HCT116 (cell line): Measurements from ENCODE around the gene DYNLT3. TPM values are rescaled to one million over a fixed set of nuclear protein-coding genes. Genes with fewer than 3 reads are reported as not detected.

ENCODE experiments used
- ATAC-seq: fragments of 200-7000 bp; cut with Tn5 transposase; 2 replicates; pipeline ENCODE4 v1.9.1; 2020; ENCODE audit warnings: mild to moderate bottlenecking, moderate library complexity
- BruUV-seq: library from RNA; stranded (reverse); fragments of 400-500 nt; replicated peaks from 2 replicates; lab custom pipeline; 2021; lab: Mats Ljungman, UMichigan
- CTCF ChIA-PET: fragments of 300-600 bp; sonication (Branson Sonifier 250); formaldehyde crosslinking; loops from one replicate; lab custom pipeline; 2021; ENCODE audit warnings: antibody characterized with exemption; lab: Charles Lee
- POLR2A ChIA-PET: fragments of 300-600, 350-600 bp; sonication (Branson Sonifier 250); formaldehyde crosslinking; loops from one replicate; lab custom pipeline; 2021; ENCODE audit warnings: antibody characterized with exemption; lab: Charles Lee
- RAD21 ChIA-PET, 2 experiments: fragments of 300-600 bp; sonication (Branson Sonifier 250); formaldehyde crosslinking; loops; one replicate each; lab custom pipeline; 2023; ENCODE audit warnings: low total read pairs in 2 of 2; ENCODE audit not compliant: uncharacterized antibody in 2 of 2, unreplicated experiment in 2 of 2, low non-redundant PET in 1 of 2; lab: Charles Lee
- DNase-seq: peaks from one replicate; pipeline ENCODE4 v3.0.0-alpha.2; 2010; ENCODE audit warnings: low read depth, low spot score
- H2AFZ ChIP-seq: fragments of 200-600 bp; shearing (Covaris generic), sonication (generic); 2 replicates; pipeline ENCODE4 v1.6.1; 2017; ENCODE audit warnings: low read depth, mixed run types, mixed read lengths, antibody characterized with exemption, low read length; ENCODE audit not compliant: poor library complexity, severe bottlenecking
- H3K27ac ChIP-seq: 2 replicates; pipeline ENCODE4 v1.5.1; 2012; ENCODE audit warnings: low read depth, low read length
- H3K27me3 ChIP-seq: fragments of 200-600 bp; sonication (generic); 2 replicates; pipeline ENCODE4 v1.6.1; 2016; ENCODE audit warnings: mixed run types, low read length, mixed read lengths; ENCODE audit not compliant: insufficient read depth
- H3K36me3 ChIP-seq, 2 experiments: fragments of 200-500 bp in 1 of 2; fragments of 200-600 bp in 1 of 2; sonication (Bioruptor generic) in 1 of 2; sonication (generic) in 1 of 2; 2 replicates each; pipeline versions ENCODE4 v1.5.1 to v1.6.1; 2014 to 2016; ENCODE audit warnings: low read length in 2 of 2, inconsistent platforms in 1 of 2, mixed read lengths in 1 of 2, mixed run types in 1 of 2; ENCODE audit not compliant: insufficient read depth in 2 of 2, control insufficient read depth in 1 of 2
- H3K4me1 ChIP-seq, 2 experiments: fragments of 200-600 bp in 1 of 2; sonication (generic) in 1 of 2; 2 replicates each; pipeline versions ENCODE4 v1.5.1 to v1.6.1; 2012 to 2017; ENCODE audit warnings: low read length in 2 of 2, inconsistent platforms in 1 of 2, mild to moderate bottlenecking in 1 of 2, mixed read lengths in 1 of 2, mixed run types in 1 of 2, moderate library complexity in 1 of 2; ENCODE audit not compliant: insufficient read depth in 2 of 2, control insufficient read depth in 1 of 2
- H3K4me2 ChIP-seq: fragments of 200-600 bp; sonication (generic); 2 replicates; pipeline ENCODE4 v1.6.1; 2017; ENCODE audit warnings: mixed run types, low read length, mixed read lengths
- H3K4me3 ChIP-seq, 2 experiments: fragments of 200-600 bp in 1 of 2; sonication (generic) in 1 of 2; replicated peaks in 1 of 2; 2 replicates each; pipeline ENCODE4 v1.5.1; 2011 to 2016; ENCODE audit warnings: low read length in 2 of 2, control low read depth in 1 of 2, low read depth in 1 of 2, mild to moderate bottlenecking in 1 of 2, mixed read lengths in 1 of 2, mixed run types in 1 of 2
- H3K79me2 ChIP-seq: fragments of 200-600 bp; sonication (generic); 2 replicates; pipeline ENCODE4 v1.6.1; 2017; ENCODE audit warnings: mild to moderate bottlenecking, mixed run types, low read length, moderate library complexity, mixed read lengths; ENCODE audit not compliant: insufficient read depth
- H3K9ac ChIP-seq: fragments of 200-600 bp; sonication (generic); 2 replicates; pipeline ENCODE4 v1.6.1; 2016; ENCODE audit warnings: low read length, mixed read lengths
- H3K9me2 ChIP-seq: fragments of 200-600 bp; sonication (generic), shearing (Covaris generic); 2 replicates; pipeline ENCODE4 v1.6.1; 2017; ENCODE audit warnings: mixed run types, mild to moderate bottlenecking, moderate library complexity; ENCODE audit not compliant: insufficient read depth
- H3K9me3 ChIP-seq, 2 experiments: fragments of 200-500 bp in 1 of 2; fragments of 200-600 bp in 1 of 2; sonication (Bioruptor generic) in 1 of 2; sonication (generic) in 1 of 2; 2 replicates each; pipeline ENCODE4 v1.6.1; 2014 to 2017; ENCODE audit warnings: low read length in 2 of 2, mixed read lengths in 2 of 2, inconsistent platforms in 1 of 2, low read depth in 1 of 2, mild to moderate bottlenecking in 1 of 2, mixed run types in 1 of 2, moderate library complexity in 1 of 2; ENCODE audit not compliant: control insufficient read depth in 1 of 2, insufficient read depth in 1 of 2
- H4K20me1 ChIP-seq: fragments of 200-600 bp; sonication (generic), shearing (Covaris generic); 2 replicates; pipeline ENCODE4 v1.6.1; 2017; ENCODE audit warnings: mixed run types, mild to moderate bottlenecking, moderate library complexity; ENCODE audit not compliant: insufficient read depth
- CBX3 ChIP-seq: IDR thresholded peaks from 2 replicates; pipeline ENCODE4 v1.6.1; 2012; ENCODE audit warnings: low read depth
- CTCF ChIP-seq, 3 experiments: fragments of 200-600 bp in 1 of 3; sonication (generic) in 1 of 3; IDR thresholded peaks in 2 of 3; conservative IDR thresholded peaks in 1 of 3; 2 replicates each; pipeline ENCODE4 v1.5.1; 2012 to 2017; ENCODE audit warnings: low read depth in 2 of 3, low read length in 2 of 3, antibody characterized with exemption in 1 of 3, borderline replicate concordance in 1 of 3, control low read depth in 1 of 3, mild to moderate bottlenecking in 1 of 3, mixed read lengths in 1 of 3, mixed run types in 1 of 3, moderate library complexity in 1 of 3; ENCODE audit not compliant: insufficient read depth in 1 of 3
- EGR1 ChIP-seq: IDR thresholded peaks from 2 replicates; pipeline ENCODE4 v1.6.1; 2012; ENCODE audit warnings: low read depth
- ELF1 ChIP-seq: IDR thresholded peaks from 2 replicates; pipeline ENCODE4 v1.6.1; 2012; ENCODE audit warnings: low read depth, borderline replicate concordance
- EZH2 ChIP-seq: fragments of 200-600 bp; sonication (generic); IDR thresholded peaks from 2 replicates; pipeline ENCODE4 v1.6.1; 2017; ENCODE audit warnings: antibody characterized with exemption, mixed run types
- EZH2phosphoT487 ChIP-seq: fragments of 200-600 bp; IDR thresholded peaks from 2 replicates; pipeline ENCODE4 v1.6.1; 2018; ENCODE audit warnings: antibody characterized with exemption, borderline replicate concordance
- FOSL1 ChIP-seq: IDR thresholded peaks from 2 replicates; pipeline ENCODE4 v1.6.1; 2012; ENCODE audit warnings: low read depth
- JUND ChIP-seq: IDR thresholded peaks from 2 replicates; pipeline ENCODE4 v1.6.1; 2012
- MAX ChIP-seq: IDR thresholded peaks from 2 replicates; pipeline ENCODE4 v1.6.1; 2012
- POLR2A ChIP-seq: IDR thresholded peaks from 2 replicates; pipeline ENCODE4 v1.7.0; 2011; ENCODE audit warnings: borderline replicate concordance; ENCODE audit not compliant: insufficient read depth, insufficient read length; ENCODE audit errors: extremely low read depth
- POLR2AphosphoS5 ChIP-seq: IDR thresholded peaks from 2 replicates; pipeline ENCODE4 v1.6.1; 2011; ENCODE audit warnings: mild to moderate bottlenecking, low read depth, low read length, moderate library complexity
- RAD21 ChIP-seq: IDR thresholded peaks from 2 replicates; pipeline ENCODE4 v1.6.1; 2012; ENCODE audit warnings: low read depth, mild to moderate bottlenecking
- REST ChIP-seq: IDR thresholded peaks from 2 replicates; pipeline ENCODE4 v1.6.1; 2012; ENCODE audit warnings: low read depth
- SRF ChIP-seq: IDR thresholded peaks from 2 replicates; pipeline ENCODE4 v1.6.1; 2012; ENCODE audit warnings: low read depth
- TCF7L2 ChIP-seq: IDR thresholded peaks from 2 replicates; pipeline ENCODE4 v1.7.0; 2011; ENCODE audit warnings: borderline replicate concordance, inconsistent platforms; ENCODE audit not compliant: insufficient read depth, insufficient read length; ENCODE audit errors: extremely low read depth
- YY1 ChIP-seq: IDR thresholded peaks from 2 replicates; pipeline ENCODE4 v1.6.1; 2011; ENCODE audit warnings: low read length, low read depth, moderate library complexity, mild to moderate bottlenecking; ENCODE audit not compliant: insufficient replicate concordance; ENCODE audit errors: extremely low read depth
- ZBTB33 ChIP-seq: IDR thresholded peaks from 2 replicates; pipeline ENCODE4 v1.6.1; 2011; ENCODE audit warnings: mild to moderate bottlenecking, low read length, moderate library complexity; ENCODE audit not compliant: insufficient replicate concordance; ENCODE audit errors: extremely low read depth
- ZFX ChIP-seq: fragments of 450-650 bp; IDR thresholded peaks from 2 replicates; pipeline ENCODE4 v1.6.1; 2017
- ZNF274 ChIP-seq: fragments of 200-500 bp; sonication (Bioruptor generic); IDR thresholded peaks from 2 replicates; pipeline ENCODE4 v1.6.1; 2014; ENCODE audit warnings: mild to moderate bottlenecking, low read depth, low read length, inconsistent platforms
- intact Hi-C: fragments of 100-400 bp; cut with micrococcal nuclease; formaldehyde crosslinking; loops from 2 replicates; pipeline ENCODE4 v1.10.0; 2022
- total RNA-seq: library from RNA; stranded (reverse); gene quantifications from one replicate; pipeline ENCODE4 v1.2.1, GENCODE V29; 2021; ENCODE audit not compliant: unreplicated experiment

The DYNLT3 gene
- total RNA-seq, 1 experiment from 2014 or later, result 20.9 TPM

- intact Hi-C loops, result no loop called here
- ChIA-PET POLR2A (no interaction called here), CTCF (no interaction called here), RAD21 (no interaction called here)
- Histone ChIP-seq H3K9ac (no peak overlapping the region), H3K9me2 (no peaks in the 10 kb centered on the region), H3K27ac (no peak overlapping the region), H3K9me3 (no peaks in the 10 kb centered on the region), H3K27me3 (no peaks in the 10 kb centered on the region), H3K36me3 (no peaks in the 10 kb centered on the region), H2AFZ (no peak overlapping the region), H4K20me1 (no peaks in the 10 kb centered on the region), H3K79me2 (no peaks in the 10 kb centered on the region), H3K4me2 (no peak overlapping the region), H3K4me1 (no peaks in the 10 kb centered on the region), H3K4me3 (no peak overlapping the region)
- DNase-seq (no peak), ATAC-seq (no peak)
- TF ChIP-seq YY1 (no peak), POLR2AphosphoS5 (no peak), ZFX (no peak), REST (no peak), CTCF (IDR thresholded peaks at IDR 0.05 in 2 of 3, conservative IDR thresholded peaks at IDR 0.05 in 1 of 3; ENCODE audit: borderline replicate concordance in 1 of 3, insufficient read depth in 1 of 3, low read depth in 2 of 3, low read length in 2 of 3) (no peak), TCF7L2 (no peak), JUND (no peak), EGR1 (no peak), RAD21 (no peak), EZH2phosphoT487 (no peak), FOSL1 (no peak), POLR2A (no peak), CBX3 (no peak), EZH2 (no peak), ELF1 (no peak), ZBTB33 (no peak), ZNF274 (no peak), SRF (no peak), MAX (no peak)
- BruUV-seq, result no TSS peak
Observed at GRCh38 chrX:37818031-37818430, 29.3 kb downstream of the DYNLT3 start.
